Fibroblast of pulmonary artery (primary cell): ENCODE results near the gene VPS26A.

ENCODE experiments used
- DNase-seq: peaks from one replicate; pipeline ENCODE4 v3.0.0-alpha.2; 2010; ENCODE audit warnings: low read depth
- H3K4me3 ChIP-seq: replicated peaks from 2 replicates; pipeline ENCODE4 v1.5.1; 2011; ENCODE audit warnings: low read depth, mild to moderate bottlenecking, control low read depth, low read length, moderate library complexity
- CTCF ChIP-seq: IDR thresholded peaks from 2 replicates; pipeline ENCODE4 v1.5.1; 2011; ENCODE audit warnings: mild to moderate bottlenecking, control low read depth, low read length, inconsistent platforms; ENCODE audit errors: missing control alignments

VPS26A gene

GRCh38 chr10:69186524-69186923 lies 62.5 kb downstream of the VPS26A start:
- H3K4me3 ChIP-seq = no peak overlapping the region
- no peak for DNase-seq
- no peak for TF ChIP-seq CTCF

GRCh38 chr10:69201045-69201444 lies 77.1 kb downstream of the VPS26A start:
- no peak for DNase-seq
- no peak for TF ChIP-seq CTCF
- H3K4me3 ChIP-seq = no peak overlapping the region

- no peak overlapping the region for H3K4me3 ChIP-seq
- DNase-seq = peak; percentile 54
- no peak for TF ChIP-seq CTCF
These were observed 78.4 kb downstream of the VPS26A start for GRCh38 chr10:69202332-69202731.

GRCh38 chr10:69208761-69209160 lies 84.8 kb downstream of the VPS26A start:
- TF ChIP-seq CTCF = no peak

DNA sequence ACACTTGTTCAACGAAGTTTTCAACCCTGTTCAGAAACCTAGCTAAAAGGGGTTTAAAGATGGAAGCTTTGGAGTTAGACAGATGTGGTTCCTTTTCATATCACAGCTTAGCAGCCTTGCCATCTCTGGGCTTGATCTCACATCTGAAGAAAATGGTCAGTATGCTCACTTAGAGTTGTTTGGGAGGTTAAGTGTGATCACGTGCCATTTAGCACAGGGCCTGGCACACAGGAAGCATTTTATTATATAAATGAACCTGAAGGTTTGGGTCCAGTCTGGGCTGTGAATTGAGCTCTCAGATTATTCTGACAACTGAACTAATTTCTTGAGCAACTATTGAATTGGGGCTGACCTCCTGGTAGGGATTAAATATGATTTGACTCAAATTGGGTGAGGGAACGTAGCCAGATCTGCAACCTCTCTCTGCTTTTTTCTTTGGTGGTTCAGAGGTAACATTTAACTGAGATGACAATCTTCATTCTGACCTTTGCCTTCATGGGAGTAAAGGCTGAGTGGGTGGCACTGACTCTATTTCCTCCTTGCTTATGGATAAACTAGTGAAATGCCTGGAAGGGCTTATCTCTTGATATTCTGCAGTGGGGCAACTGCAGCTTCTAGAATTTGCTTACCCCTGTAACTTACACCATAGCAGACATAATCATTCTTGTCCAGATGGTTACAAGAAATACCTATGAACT lies 86.0 kb downstream of the VPS26A start:
- DNase-seq = no peak
- H3K4me3 ChIP-seq = no peak overlapping the region
- TF ChIP-seq CTCF = no peak

More at GRCh38 chr10:69208761-69209160, 84.8 kb downstream of the VPS26A start:
- no peak overlapping the region for H3K4me3 ChIP-seq
- no peak for DNase-seq

DNA sequence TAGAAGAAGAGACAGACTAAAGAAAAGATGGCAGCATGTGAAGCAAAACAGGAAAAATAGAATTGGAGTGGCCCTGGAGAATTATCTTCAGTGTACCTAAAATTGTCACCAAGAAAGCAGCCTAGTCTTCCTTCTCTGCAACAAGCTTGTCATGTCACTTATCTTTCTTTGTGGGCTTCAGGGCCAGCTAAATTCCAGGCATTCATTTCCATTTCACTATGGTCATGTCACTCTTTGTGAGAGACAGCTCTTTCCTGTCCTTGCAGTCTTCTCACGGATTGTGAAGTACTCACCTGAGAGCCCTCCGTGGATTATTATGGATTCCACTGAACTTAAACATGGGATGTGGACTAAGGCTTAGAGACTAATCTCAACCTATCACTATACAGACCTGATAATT lies 87.1 kb downstream of the VPS26A start:
- no peak overlapping the region for H3K4me3 ChIP-seq
- no peak for TF ChIP-seq CTCF
- no peak for DNase-seq

- no peak for DNase-seq
- no peak for TF ChIP-seq CTCF
- no peak overlapping the region for H3K4me3 ChIP-seq
These were observed 87.5 kb downstream of the VPS26A start for GRCh38 chr10:69211524-69211923.
